ENCODE results near the gene HSPA1A. TPM values are rescaled to one million over a fixed set of nuclear protein-coding genes. Genes with fewer than 3 reads are reported as not detected.

HSPA1A gene
- total and polyA plus RNA-seq, 9 of the 15 experiments (the other 6 are each of a cell fraction or from before 2014, with no cell fraction given): 2.2 to 273 (median 107) TPM

GRCh38 chr6:31794866-31795615, 20.3 kb upstream of the HSPA1A start (continued):
- TF ChIP-seq ATF4 (CRISPR knock-in tag; IDR thresholded peaks at IDR 0.05): no peak
- no peak for TF ChIP-seq NFXL1 (CRISPR knock-in tag; IDR thresholded peaks at IDR 0.05)
- TF ChIP-seq SMC3 (conservative IDR thresholded peaks at IDR 0.05; ENCODE audit: insufficient read depth, low read depth, low read length): no peak
- TF ChIP-seq ZNF282 (CRISPR knock-in tag; IDR thresholded peaks at IDR 0.05): no peak

- Histone ChIP-seq H4K20me1 (replicated peaks; ENCODE audit: control insufficient read depth, insufficient read depth, low read length) (0 out of 2 replicates have a peak, but pooled peaks cover 3% of the 10 kb centered on the region), H3K9me3 (replicated peaks; ENCODE audit: control insufficient read depth, insufficient read depth, low read depth, low read length) (no peaks in the 10 kb centered on the region), H2AFZ (ENCODE audit: low read depth, low read length) (peak within 1 kb of the TSS; percentile 93), H3K27ac (ENCODE audit: extremely low read depth, low read depth, low read length) (peak within 1 kb of the TSS; percentile 97), H3K9me1 (ENCODE audit: control insufficient read depth, insufficient read depth, low read length) (no peaks in the 10 kb centered on the region), H3K4me3 (peak within 1 kb of the TSS; percentile 61), H3K27me3 (ENCODE audit: control insufficient read depth in 2 of 2, insufficient read depth in 2 of 2, low read length in 2 of 2) (no peaks in the 10 kb centered on the region), H3K4me2 (ENCODE audit: insufficient read depth, low read length) (peak within 1 kb of the TSS; percentile 98), H3K4me1 (replicated peaks in 1 of 2; ENCODE audit: control insufficient read depth in 2 of 2, insufficient read depth in 2 of 2, low read length in 2 of 2) (peaks cover 17 to 44% of the 10 kb centered on the region in 2 experiments), H3K36me3 (ENCODE audit: control insufficient read depth, insufficient read depth, low read length) (peaks cover 64% of the 10 kb centered on the region), H3K79me2 (ENCODE audit: control insufficient read depth, insufficient read depth, low read length) (peaks cover 52% of the 10 kb centered on the region), H3K9ac (ENCODE audit: insufficient read depth in 1 of 2, low read depth in 2 of 2, low read length in 2 of 2) (peak within 1 kb of the TSS; percentile 93 to 99)
- ChIA-PET CTCF (ENCODE audit: low intra/inter-chr PET ratio) (interaction anchor here (0.6 to 2.9 kb wide), 4 partner anchors 35 to 250 kb away, joined by 3 to 24 read pairs (median 4); no protein-coding TSS in a partner anchor), POLR2A (interaction anchor here (0.6 to 4.3 kb wide), 39 partner anchors 8 to 429 kb away, joined by 3 to 58 read pairs (median 4); partner anchors contain the start of genes BAG6, GPANK1, HSPA1A and HSPA1B)
- in situ Hi-C loops (cut with MboI) (no loop called here), intact Hi-C loops (cut with micrococcal nuclease) (loop anchor here (1.0 to 2.0 kb wide), 8 partner anchors 19 to 106 kb away; partner anchors contain the start of genes DDAH2, HSPA1A, HSPA1B and HSPA1L)
- ATAC-seq (peak; percentile 92), DNase-seq (ENCODE audit: extremely low read depth in 1 of 4, low spot score in 3 of 4) (peak; percentile 99 to 100 (median 100)), FAIRE-seq (peak; percentile 89)
- WGBS (ENCODE audit: insufficient coverage, low coverage, missing lambda C conversion rate): under 1% methylated on average over 74 of the region's 75 CpGs
- BruUV-seq (replicated peaks): no TSS peak
- TF ChIP-seq ZNF717 (CRISPR knock-in tag; IDR thresholded peaks at IDR 0.05) (no peak), ZFP36 (IDR thresholded peaks at IDR 0.05; ENCODE audit: low read depth, low read length, partially characterized antibody) (peak; percentile 42), RNF219 (CRISPR knock-in tag; IDR thresholded peaks at IDR 0.05) (no peak), TRIM28 (IDR thresholded peaks at IDR 0.05) (peak; percentile 86), ZBTB1 (CRISPR knock-in tag; IDR thresholded peaks at IDR 0.05; ENCODE audit: borderline replicate concordance, low read depth) (no peak; the same call in 1 of the 2 replicates), CEBPG (CRISPR knock-in tag; IDR thresholded peaks at IDR 0.05) (0 out of 2 replicates have a peak, but pooled peaks have one; percentile 43), CEBPG (tag; conservative IDR thresholded peaks at IDR 0.05 in 1 of 2, IDR thresholded peaks at IDR 0.05 in 1 of 2) (no peak), CTCF (IDR thresholded peaks at IDR 0.05 in 2 of 3, conservative IDR thresholded peaks at IDR 0.05 in 1 of 3; ENCODE audit: insufficient read depth in 2 of 3, low read depth in 1 of 3, low read length in 3 of 3) (peak; percentile 99 to 100 (median 100)), EZH2 (IDR thresholded peaks at IDR 0.05; ENCODE audit: borderline replicate concordance, low read depth, low read length) (no peak), CCAR2 (IDR thresholded peaks at IDR 0.05; ENCODE audit: low read depth, low read length) (no peak)
These were observed 19.6 kb upstream of the HSPA1A start, which contains the start of gene VARS1 for GRCh38 chr6:31795616-31796298. Gene VARS1 (minus strand): TSS chr6:31795752. CDS start chr6:31795217, 535 bp downstream.
